GM23338 (cell line): Measurements from ENCODE around the gene NECTIN1. TPM values are rescaled to one million over a fixed set of nuclear protein-coding genes. Genes with fewer than 3 reads are reported as not detected.

ENCODE experiments used
- ATAC-seq: fragments of 200-7000 bp; cut with Tn5 transposase; 3 replicates; pipeline ENCODE4 v1.9.1; 2020
- DNase-seq: peaks from one replicate; pipeline ENCODE4 v3.0.0-alpha.2; 2015; ENCODE audit warnings: low spot score
- H2AFZ ChIP-seq: fragments of 200-600 bp; sonication (generic); 2 replicates; pipeline ENCODE4 v1.8.0; 2016; ENCODE audit warnings: antibody characterized with exemption, mild to moderate bottlenecking, moderate library complexity
- H3F3A ChIP-seq: fragments of 200-600 bp; sonication (generic); replicated peaks from 2 replicates; pipeline ENCODE4 v1.8.0; 2017; ENCODE audit warnings: antibody characterized with exemption, mixed run types, low read depth
- H3K27ac ChIP-seq: fragments of 200-600 bp; sonication (generic); 2 replicates; pipeline ENCODE4 v1.6.1; 2016; ENCODE audit warnings: low read depth
- H3K27me3 ChIP-seq: fragments of 200-600 bp; sonication (generic); 2 replicates; pipeline ENCODE4 v1.8.0; 2016; ENCODE audit warnings: mild to moderate bottlenecking, mixed run types, moderate library complexity; ENCODE audit not compliant: insufficient read depth
- H3K36me3 ChIP-seq: fragments of 200-600 bp; sonication (generic); 2 replicates; pipeline ENCODE4 v1.8.0; 2016; ENCODE audit warnings: mild to moderate bottlenecking; ENCODE audit not compliant: insufficient read depth
- H3K4me1 ChIP-seq: fragments of 200-600 bp; sonication (generic); 2 replicates; pipeline ENCODE4 v1.8.0; 2016; ENCODE audit warnings: mild to moderate bottlenecking, moderate library complexity; ENCODE audit not compliant: insufficient read depth
- H3K4me2 ChIP-seq: fragments of 200-600 bp; sonication (generic); 2 replicates; pipeline ENCODE4 v1.7.1; 2017; ENCODE audit warnings: mixed run types
- H3K4me3 ChIP-seq: fragments of 200-600 bp; sonication (generic); 2 replicates; pipeline ENCODE4 v1.6.1; 2016; ENCODE audit warnings: mixed run types
- H3K79me2 ChIP-seq: fragments of 200-600 bp; sonication (generic); replicated peaks from 2 replicates; pipeline ENCODE4 v1.8.0; 2017; ENCODE audit warnings: mild to moderate bottlenecking; ENCODE audit not compliant: insufficient read depth
- H3K9me2 ChIP-seq: fragments of 200-600 bp; sonication (generic); 2 replicates; pipeline ENCODE4 v1.8.0; 2017; ENCODE audit not compliant: insufficient read depth
- H4K20me1 ChIP-seq: fragments of 200-600 bp; sonication (generic); replicated peaks from 2 replicates; pipeline ENCODE4 v1.8.0; 2017; ENCODE audit warnings: mild to moderate bottlenecking; ENCODE audit not compliant: insufficient read depth
- H3K27ac Mint-ChIP-seq: 2 replicates; pipeline ENCODE4 v1.8.0; 2020; ENCODE audit warnings: inconsistent platforms, mild to moderate bottlenecking, moderate library complexity, mixed read lengths
- H3K27me3 Mint-ChIP-seq: 3 replicates; pipeline ENCODE4 v1.8.0; 2022; ENCODE audit warnings: low read depth, mild to moderate bottlenecking, moderate library complexity, mixed read lengths, inconsistent platforms; ENCODE audit not compliant: insufficient read depth, poor library complexity
- H3K36me3 Mint-ChIP-seq: 3 replicates; pipeline ENCODE4 v1.8.0; 2021; ENCODE audit warnings: low read depth, mild to moderate bottlenecking, inconsistent platforms, moderate library complexity, mixed read lengths
- H3K4me1 Mint-ChIP-seq: 3 replicates; pipeline ENCODE4 v1.8.0; 2020; ENCODE audit warnings: mild to moderate bottlenecking, inconsistent platforms, mixed read lengths
- H3K4me3 Mint-ChIP-seq: 3 replicates; pipeline ENCODE4 v1.8.0; 2021; ENCODE audit warnings: moderate library complexity, mild to moderate bottlenecking, inconsistent platforms, mixed read lengths
- H3K9me3 Mint-ChIP-seq: 3 replicates; pipeline ENCODE4 v1.8.0; 2020; ENCODE audit warnings: moderate library complexity, mild to moderate bottlenecking, inconsistent platforms, mixed read lengths
- CTCF ChIP-seq, 2 experiments: fragments of 200-600 bp in 1 of 2; sonication (generic) in 1 of 2; conservative IDR thresholded peaks; 2 replicates each; pipeline versions ENCODE4 v1.5.1 to v1.6.1; 2016 to 2017; ENCODE audit warnings: antibody characterized with exemption in 2 of 2, low read depth in 2 of 2, mild to moderate bottlenecking in 2 of 2, moderate library complexity in 1 of 2
- JUNB ChIP-seq: IDR thresholded peaks from one replicate; pipeline ENCODE4 v1.6.1; 2016; ENCODE audit warnings: antibody characterized with exemption; ENCODE audit not compliant: unreplicated experiment
- NANOG ChIP-seq: IDR thresholded peaks from 2 replicates; pipeline ENCODE4 v1.6.1; 2016; ENCODE audit warnings: antibody characterized with exemption, borderline replicate concordance
- ZNF114 ChIP-seq: fragments of 250-450 bp; sonication (Bioruptor Pico); IDR thresholded peaks from 2 replicates; pipeline ENCODE4 v1.5.0; 2020; ENCODE audit warnings: mild to moderate bottlenecking, moderate library complexity
- ZNF462 ChIP-seq: fragments of 250-450 bp; sonication (Bioruptor Pico); IDR thresholded peaks from 2 replicates; pipeline ENCODE4 v1.5.0; 2020; ENCODE audit warnings: mild to moderate bottlenecking, moderate library complexity
- polyA plus RNA-seq: library from polyadenylated mRNA; unstranded; fragments of >200 nt; fragmentation: Nextera tagmentation; extraction: Ambion mirVana; gene quantifications from 2 replicates; pipeline ENCODE4 v1.2.1, GENCODE V29; 2016
- total RNA-seq: library from RNA; depleted of rRNA; stranded (reverse); fragments of >200 nt; shearing (Covaris generic); gene quantifications from 2 replicates; pipeline ENCODE4 v1.2.3, GENCODE V29; 2014
- TF ChIP-seq, protein P1 (sequence below): IDR thresholded peaks from 2 replicates; pipeline ENCODE4 v1.6.1; 2016; ENCODE audit warnings: antibody characterized with exemption

Gene NECTIN1
- total and polyA plus RNA-seq, 2 experiments from 2014 or later: 18.7 to 56.3 TPM

- TF ChIP-seq JUNB (no peak), ZNF114 (no peak)
- TF ChIP-seq, protein P1, sequence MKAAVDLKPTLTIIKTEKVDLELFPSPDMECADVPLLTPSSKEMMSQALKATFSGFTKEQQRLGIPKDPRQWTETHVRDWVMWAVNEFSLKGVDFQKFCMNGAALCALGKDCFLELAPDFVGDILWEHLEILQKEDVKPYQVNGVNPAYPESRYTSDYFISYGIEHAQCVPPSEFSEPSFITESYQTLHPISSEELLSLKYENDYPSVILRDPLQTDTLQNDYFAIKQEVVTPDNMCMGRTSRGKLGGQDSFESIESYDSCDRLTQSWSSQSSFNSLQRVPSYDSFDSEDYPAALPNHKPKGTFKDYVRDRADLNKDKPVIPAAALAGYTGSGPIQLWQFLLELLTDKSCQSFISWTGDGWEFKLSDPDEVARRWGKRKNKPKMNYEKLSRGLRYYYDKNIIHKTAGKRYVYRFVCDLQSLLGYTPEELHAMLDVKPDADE: no peak
Measured at GRCh38 chr11:119701591-119702549, 27.1 kb downstream of the NECTIN1 start (continued).

- Mint-ChIP-seq H3K36me3 (peaks cover 8% of the 10 kb centered on the region; the same call in 2 of the 3 replicates), H3K4me1 (peaks cover 37% of the 10 kb centered on the region), H3K4me3 (no peak overlapping the region), H3K27ac (no peak overlapping the region), H3K9me3 (no peaks in the 10 kb centered on the region), H3K27me3 (peaks cover 17% of the 10 kb centered on the region)
- ATAC-seq (no peak), DNase-seq (no peak)
- no peaks in the 10 kb centered on the region for H3K9me2 ChIP-seq
- H3K4me2 ChIP-seq: no peak overlapping the region
- peaks cover 51% of the 10 kb centered on the region for H4K20me1 ChIP-seq
- H3K27ac ChIP-seq: no peak overlapping the region
- H2AFZ ChIP-seq: no peak overlapping the region
- no peaks in the 10 kb centered on the region for H3K36me3 ChIP-seq
- H3K27me3 ChIP-seq: no peaks in the 10 kb centered on the region
- TF ChIP-seq ZNF462 (CRISPR knock-in tag): no peak
- TF ChIP-seq ZNF114: no peak
- TF ChIP-seq NANOG: no peak
- TF ChIP-seq CTCF (conservative IDR thresholded peaks at IDR 0.05; ENCODE audit: low read depth in 2 of 2): no peak
- H3F3A ChIP-seq: no peaks in the 10 kb centered on the region
- H3K4me3 ChIP-seq: no peak overlapping the region
- peaks cover 18% of the 10 kb centered on the region for H3K4me1 ChIP-seq
- H3K79me2 ChIP-seq: peaks cover 90% of the 10 kb centered on the region
Measured at GRCh38 chr11:119700536-119701346, 28.3 kb downstream of the NECTIN1 start.
